ENCODE data around the gene MTHFD2L. TPM values are rescaled to one million over a fixed set of nuclear protein-coding genes. Genes with fewer than 3 reads are reported as not detected.

The MTHFD2L gene
- total and polyA plus RNA-seq, 2 of the 8 experiments (the other 6 are each of a cell fraction or from before 2014, with no cell fraction given), result 5.4 to 15.0 TPM

DNA sequence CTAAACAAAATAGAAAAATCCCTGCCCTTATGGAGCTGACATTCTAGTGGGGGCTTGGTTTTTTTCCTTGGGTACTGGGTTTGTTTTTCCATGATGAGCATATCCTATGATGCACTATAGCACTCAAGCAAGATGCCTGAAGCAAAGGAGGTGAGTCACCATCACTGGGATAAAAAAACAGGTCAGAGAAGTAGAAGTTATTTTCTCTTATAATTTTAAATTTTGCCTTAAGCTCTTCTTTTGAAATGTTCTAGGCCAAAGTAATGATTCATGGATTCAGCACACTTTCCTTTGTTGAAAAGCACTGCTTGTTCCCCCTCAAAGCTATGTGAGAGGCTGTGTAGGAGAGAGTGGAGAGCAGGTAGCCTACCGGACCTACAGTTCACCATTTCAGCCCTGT is 43.7 kb upstream of the MTHFD2L start:
- Histone ChIP-seq H2BK120ac (replicated peaks; ENCODE audit: low read depth, low read length) (no peak overlapping the region), H3K9ac (replicated peaks in 1 of 4; ENCODE audit: extremely low read depth in 1 of 4, low read depth in 3 of 4, low read length in 3 of 4) (no peak overlapping the region), H3K79me1 (ENCODE audit: low read depth, low read length) (no peaks in the 10 kb centered on the region), H3K23ac (ENCODE audit: insufficient read length) (no peak overlapping the region), H2AFZ (ENCODE audit: low read length) (no peak overlapping the region), H3K27ac (ENCODE audit: low read depth, low read length) (no peak overlapping the region), H3K18ac (ENCODE audit: extremely low read depth, low read length) (no peak overlapping the region), H2BK12ac (ENCODE audit: low read depth, low read length) (no peak overlapping the region), H4K20me1 (replicated peaks in 1 of 2; ENCODE audit: control insufficient read depth in 1 of 2, insufficient read depth in 2 of 2, low read length in 2 of 2) (no peaks in the 10 kb centered on the region), H3K56ac (replicated peaks; ENCODE audit: insufficient read length, low read depth, low read length) (no peak overlapping the region), H2BK5ac (ENCODE audit: low read depth, low read length) (no peak overlapping the region), H4K5ac (ENCODE audit: insufficient read length, low read depth, low read length) (no peak overlapping the region), H3K4me3 (ENCODE audit: extremely low read depth in 1 of 4, insufficient read depth in 2 of 4, low read depth in 3 of 4, low read length in 4 of 4) (no peak overlapping the region), H4K91ac (replicated peaks; ENCODE audit: insufficient read length, low read length) (no peak overlapping the region), H3K9me3 (ENCODE audit: insufficient read depth in 2 of 2, low read depth in 1 of 2, low read length in 1 of 2) (no peaks in the 10 kb centered on the region), H2BK20ac (ENCODE audit: low read length) (no peak overlapping the region), H3K23me2 (ENCODE audit: low read depth, low read length) (no peaks in the 10 kb centered on the region), H3K4me2 (ENCODE audit: insufficient read depth in 1 of 2, low read depth in 2 of 2, low read length in 2 of 2) (no peak overlapping the region), H3K79me2 (ENCODE audit: control insufficient read depth in 1 of 2, insufficient read depth in 2 of 2, low read length in 2 of 2) (no peaks in the 10 kb centered on the region), H2BK15ac (ENCODE audit: low read length) (no peak overlapping the region), H2AK5ac (ENCODE audit: low read depth, low read length) (no peak overlapping the region), H3K4ac (replicated peaks; ENCODE audit: insufficient read length, low read depth, low read length) (no peak overlapping the region), H4K8ac (ENCODE audit: extremely low read depth, insufficient read depth, low read length) (no peak overlapping the region), H3K14ac (ENCODE audit: insufficient read length) (no peak overlapping the region), H3K27me3 (replicated peaks in 1 of 4; ENCODE audit: control insufficient read depth in 3 of 4, extremely low read depth in 1 of 4, insufficient read depth in 3 of 4, low read length in 3 of 4) (no peaks in the 10 kb centered on the region), H3K36me3 (ENCODE audit: control insufficient read depth in 2 of 4, insufficient read depth in 4 of 4, low read length in 3 of 4) (no peaks in the 10 kb centered on the region), H3K4me1 (replicated peaks in 1 of 4; ENCODE audit: control insufficient read depth in 3 of 4, insufficient read depth in 4 of 4, low read length in 3 of 4) (peaks cover 0 to 5% (median 0%) of the 10 kb centered on the region in 4 experiments; a peak in 1 of 7 replicates)
- no peak for TF ChIP-seq TAF7 (optimal IDR thresholded peaks at IDR 0.05; ENCODE audit: borderline replicate concordance, low read depth, low read length)
- TF ChIP-seq TBP (IDR thresholded peaks at IDR 0.05; ENCODE audit: low read depth, low read length), result no peak
- no peak for TF ChIP-seq BCL11A (IDR thresholded peaks at IDR 0.05; ENCODE audit: low read depth in 2 of 2, low read length in 2 of 2)
- TF ChIP-seq CHD1 (IDR thresholded peaks at IDR 0.05; ENCODE audit: low read depth, low read length), result no peak
- TF ChIP-seq POLR2AphosphoS5 (IDR thresholded peaks at IDR 0.05; ENCODE audit: low read depth, low read length), result no peak
- TF ChIP-seq FOSL1 (IDR thresholded peaks at IDR 0.05; ENCODE audit: insufficient read depth, low read depth, low read length), result no peak
- no peak for TF ChIP-seq HDAC2 (IDR thresholded peaks at IDR 0.05; ENCODE audit: borderline replicate concordance in 1 of 2, low read depth in 2 of 2, low read length in 2 of 2)
- no peak for TF ChIP-seq ZNF274 (IDR thresholded peaks at IDR 0.05; ENCODE audit: borderline replicate concordance, extremely low read depth, low read length)
- no peak for TF ChIP-seq POLR2A (IDR thresholded peaks at IDR 0.05; ENCODE audit: control extremely low read depth in 1 of 2, low read depth in 2 of 2, low read length in 2 of 2)
- TF ChIP-seq SP1 (IDR thresholded peaks at IDR 0.05; ENCODE audit: low read depth, low read length), result no peak
- TF ChIP-seq, protein P1, sequence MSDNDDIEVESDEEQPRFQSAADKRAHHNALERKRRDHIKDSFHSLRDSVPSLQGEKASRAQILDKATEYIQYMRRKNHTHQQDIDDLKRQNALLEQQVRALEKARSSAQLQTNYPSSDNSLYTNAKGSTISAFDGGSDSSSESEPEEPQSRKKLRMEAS (IDR thresholded peaks at IDR 0.05), result no peak
- no peak for TF ChIP-seq RFX5 (IDR thresholded peaks at IDR 0.05; ENCODE audit: borderline replicate concordance, low read depth, low read length)
- no peak for TF ChIP-seq EZH2 (IDR thresholded peaks at IDR 0.05; ENCODE audit: low read depth, low read length, severe bottlenecking)
- 89% methylated on average over 1 of the region's 1 CpG; no CpG with 5 or more reads in 1 of the 2 experiments for whole genome bisulfite sequencing, 2 experiments (ENCODE audit: extremely low coverage in 1 of 2, insufficient coverage in 1 of 2, insufficient read length in 1 of 2, insufficient replicate concordance in 2 of 2, low coverage in 1 of 2, low lambda C conversion rate in 2 of 2, missing lambda C conversion rate in 1 of 2)
- FAIRE-seq, result no peak
- ChIA-PET CTCF (ENCODE audit: partially characterized antibody) (interaction anchor here (0.6 to 2.3 kb wide), 5 partner anchors 10 to 795 kb away, joined by 3 to 6 read pairs (median 6); partner anchors contain the start of gene CXCL2), POLR2A (ENCODE audit: partially characterized antibody) (interaction anchor here (0.7 kb wide), 1 partner anchor 94 kb away, joined by 3 read pairs; no protein-coding TSS in a partner anchor)
- no peak for DNase-seq (ENCODE audit: low read depth in 1 of 2, low spot score in 2 of 2)

All from H1 (cell line).